GM10248 (cell line): Measurements from ENCODE around the gene MFSD6.

Experiments
- CTCF ChIA-PET: fragments of 300-600 bp; sonication (Branson Sonifier 250); formaldehyde crosslinking; extraction: SDS; loops from one replicate; lab custom pipeline; 2021; ENCODE audit warnings: antibody characterized with exemption; lab: Yijun Ruan, JAX
- POLR2A ChIA-PET: fragments of 350-650 bp; sonication (Branson Sonifier 250); formaldehyde crosslinking; extraction: SDS; loops from one replicate; lab custom pipeline; 2020; ENCODE audit warnings: antibody characterized with exemption; lab: Yijun Ruan, JAX
- DNase-seq: peaks from one replicate; pipeline ENCODE4 v3.0.0; 2012; ENCODE audit errors: extremely low spot score
- TF ChIP-seq, protein P1 (sequence below): IDR thresholded peaks from 2 replicates; pipeline ENCODE4 v1.5.1; 2012; ENCODE audit warnings: mild to moderate bottlenecking, low read depth; ENCODE audit errors: extremely low read depth, missing control alignments, control extremely low read depth

Gene MFSD6

DNA sequence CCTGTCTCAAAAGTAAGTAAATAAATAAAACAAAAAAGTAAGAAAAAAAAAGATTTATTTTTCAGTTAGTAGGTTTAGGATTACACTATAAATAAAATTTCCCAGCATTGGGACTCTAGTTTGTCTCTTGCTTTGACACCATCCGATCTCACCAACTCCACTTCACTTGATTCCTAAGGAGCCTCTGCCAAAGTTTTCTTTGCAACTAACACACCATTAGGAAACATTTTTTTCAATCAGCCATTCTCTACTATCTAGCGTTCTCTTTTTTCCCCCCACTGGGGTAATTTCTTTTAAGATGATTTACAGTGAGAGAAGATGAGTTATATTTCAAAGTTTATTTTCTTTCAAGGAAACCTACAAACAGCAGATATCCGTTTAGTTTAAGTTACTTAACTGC lies 136.9 kb downstream of the MFSD6 start:
- ChIA-PET POLR2A (interaction anchor here (0.6 kb wide), 1 partner anchor 275 kb away, joined by 4 read pairs; no protein-coding TSS in a partner anchor), CTCF (interaction anchor here (0.8 to 2.6 kb wide), 4 partner anchors 9 to 33 kb away, joined by 3 to 7 read pairs (median 4); no protein-coding TSS in a partner anchor)
- DNase-seq, result no peak
- TF ChIP-seq, protein P1, sequence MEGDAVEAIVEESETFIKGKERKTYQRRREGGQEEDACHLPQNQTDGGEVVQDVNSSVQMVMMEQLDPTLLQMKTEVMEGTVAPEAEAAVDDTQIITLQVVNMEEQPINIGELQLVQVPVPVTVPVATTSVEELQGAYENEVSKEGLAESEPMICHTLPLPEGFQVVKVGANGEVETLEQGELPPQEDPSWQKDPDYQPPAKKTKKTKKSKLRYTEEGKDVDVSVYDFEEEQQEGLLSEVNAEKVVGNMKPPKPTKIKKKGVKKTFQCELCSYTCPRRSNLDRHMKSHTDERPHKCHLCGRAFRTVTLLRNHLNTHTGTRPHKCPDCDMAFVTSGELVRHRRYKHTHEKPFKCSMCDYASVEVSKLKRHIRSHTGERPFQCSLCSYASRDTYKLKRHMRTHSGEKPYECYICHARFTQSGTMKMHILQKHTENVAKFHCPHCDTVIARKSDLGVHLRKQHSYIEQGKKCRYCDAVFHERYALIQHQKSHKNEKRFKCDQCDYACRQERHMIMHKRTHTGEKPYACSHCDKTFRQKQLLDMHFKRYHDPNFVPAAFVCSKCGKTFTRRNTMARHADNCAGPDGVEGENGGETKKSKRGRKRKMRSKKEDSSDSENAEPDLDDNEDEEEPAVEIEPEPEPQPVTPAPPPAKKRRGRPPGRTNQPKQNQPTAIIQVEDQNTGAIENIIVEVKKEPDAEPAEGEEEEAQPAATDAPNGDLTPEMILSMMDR, result no peak

DNA sequence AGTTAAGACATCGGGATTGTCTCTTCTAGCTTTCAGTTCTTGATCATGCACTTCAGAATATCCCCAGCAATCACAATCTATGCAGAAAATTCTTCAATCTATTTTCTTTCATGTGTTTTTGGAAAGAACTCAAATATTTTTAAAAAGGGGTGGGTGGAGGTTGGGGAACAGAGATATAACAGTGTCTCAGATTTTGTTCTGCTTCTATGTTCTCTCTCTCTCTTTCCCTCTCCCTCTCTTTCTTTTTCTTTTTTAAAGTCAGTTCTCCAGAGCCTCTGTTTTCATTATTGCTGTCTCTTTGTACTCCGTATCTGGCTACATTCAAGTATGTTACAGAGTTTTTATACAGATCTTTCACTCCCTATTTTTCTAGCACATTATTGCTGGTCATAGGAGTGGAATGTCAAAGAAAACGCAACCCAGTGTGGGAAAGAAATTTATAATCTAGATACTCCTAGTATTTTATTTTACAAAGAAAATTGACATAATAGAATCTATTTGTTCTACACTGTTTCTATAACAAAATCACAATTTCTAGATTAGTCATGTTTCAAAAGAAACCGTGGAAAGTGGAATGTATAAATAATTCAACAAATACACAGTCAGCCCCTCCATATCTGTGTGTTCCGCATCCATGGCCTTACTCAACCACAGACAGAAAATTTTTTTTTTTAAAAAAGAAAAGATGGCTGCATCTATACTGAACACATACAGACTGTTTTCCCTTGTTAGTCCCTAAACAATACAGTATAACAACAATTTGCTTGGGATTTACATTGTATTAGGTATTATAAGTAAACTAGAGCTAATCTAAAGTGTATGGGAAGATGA lies 137.6 kb downstream of the MFSD6 start:
- ChIA-PET CTCF (interaction anchor here (2.6 kb wide), 1 partner anchor 17 kb away, joined by 7 read pairs; no protein-coding TSS in a partner anchor), POLR2A (interaction anchor here (1.1 kb wide), 1 partner anchor 337 kb away, joined by 3 read pairs; no protein-coding TSS in a partner anchor)
- TF ChIP-seq, protein P1, result no peak
- no peak for DNase-seq

DNA sequence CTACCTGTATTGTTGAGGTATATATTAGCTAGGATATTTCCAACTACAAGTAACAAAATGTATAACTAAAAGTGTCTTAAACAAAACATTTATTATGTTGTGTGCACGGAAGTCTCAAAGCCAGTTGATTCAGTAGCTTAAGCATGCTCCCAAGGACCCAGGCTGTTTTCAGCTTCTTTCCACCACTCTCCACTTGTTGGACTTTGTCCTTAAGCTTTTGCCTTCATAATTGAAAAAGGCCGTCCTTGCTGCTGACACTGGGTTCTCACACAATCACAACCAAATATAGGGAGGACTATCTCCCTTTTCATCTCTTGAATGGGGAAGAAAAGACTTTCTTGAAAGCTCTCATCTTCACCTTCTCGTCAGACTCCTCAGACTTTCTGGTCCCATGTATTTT lies 138.6 kb downstream of the MFSD6 start:
- CTCF ChIA-PET, result interaction anchor here (1.1 kb wide), 2 partner anchors 16 to 88 kb away, joined by 3 to 4 read pairs; no protein-coding TSS in a partner anchor
- no peak for DNase-seq
- TF ChIP-seq, protein P1, result no peak
- POLR2A ChIA-PET, result interaction anchor here (1.1 kb wide), 1 partner anchor 336 kb away, joined by 3 read pairs; no protein-coding TSS in a partner anchor

DNA sequence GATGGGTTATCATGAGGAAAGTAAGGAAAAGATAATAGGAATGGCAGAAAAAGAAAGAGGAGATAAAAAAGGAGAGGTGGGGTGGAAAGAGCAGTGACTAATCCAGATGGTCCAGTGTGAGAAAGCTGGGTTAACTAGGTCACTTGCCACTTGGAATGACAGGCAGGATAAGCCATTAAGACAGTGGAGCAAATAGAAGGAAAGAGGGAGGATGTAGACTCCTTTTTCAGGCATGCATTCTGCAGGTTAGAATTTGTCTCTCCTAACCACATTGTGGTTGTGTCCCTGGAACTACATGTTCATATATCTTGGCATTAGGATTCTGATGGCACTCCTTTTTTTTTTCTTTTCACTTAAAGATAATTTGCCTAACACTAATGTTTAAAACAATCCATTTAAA lies 139.7 kb downstream of the MFSD6 start:
- CTCF ChIA-PET, result no interaction called here
- POLR2A ChIA-PET, result no interaction called here
- no peak for DNase-seq
- TF ChIP-seq, protein P1, result no peak

DNA sequence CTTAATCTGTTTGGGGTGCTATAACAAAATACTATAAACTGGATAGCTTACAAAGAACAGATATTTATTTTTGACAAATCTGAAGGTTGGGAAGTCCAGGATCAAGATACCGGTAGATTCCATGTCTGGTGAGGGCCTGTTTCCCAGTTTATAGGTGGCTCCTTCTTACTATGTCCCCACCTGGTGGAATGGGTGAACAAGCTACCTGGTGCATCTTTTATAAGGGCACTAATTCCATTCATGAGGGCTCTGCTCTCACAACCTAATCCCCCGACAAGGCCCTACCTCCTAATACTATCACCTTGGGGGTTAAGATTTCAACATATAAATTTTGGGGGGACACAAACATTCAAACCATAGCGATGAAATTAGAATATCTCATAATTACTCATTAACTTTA lies 142.0 kb downstream of the MFSD6 start:
- ChIA-PET POLR2A (no interaction called here), CTCF (interaction anchor here (1.4 to 4.4 kb wide), 4 partner anchors 9 to 66 kb away, joined by 3 to 21 read pairs (median 4); no protein-coding TSS in a partner anchor)

More for the DNA sequence above, 142.0 kb downstream of the MFSD6 start:
- no peak for DNase-seq
- TF ChIP-seq, protein P1, result no peak
